Neural cell (in vitro differentiated cells): Measurements from ENCODE around the gene SLC25A4. TPM values are rescaled to one million over a fixed set of nuclear protein-coding genes. Genes with fewer than 3 reads are reported as not detected.
"Not testable (repeated sequence)": the region's sequence is repeated elsewhere in the genome, so short reads cannot be mapped to it uniquely, and the experiment has no call there.

ENCODE experiments used
- H2AFZ ChIP-seq: fragments of 200-600, 300-800 bp; sonication (generic), shearing (Covaris generic); 2 replicates; pipeline ENCODE4 v1.6.0; 2014; ENCODE audit warnings: low read depth, mild to moderate bottlenecking, antibody characterized with exemption, low read length, moderate library complexity
- H3F3A ChIP-seq: fragments of 200-600 bp; shearing (Covaris generic); 2 replicates; pipeline ENCODE4 v1.6.1; 2016; ENCODE audit warnings: mild to moderate bottlenecking, moderate library complexity, mixed read lengths, antibody characterized with exemption, low read length; ENCODE audit not compliant: insufficient read depth, poor library complexity, severe bottlenecking
- H3K27ac ChIP-seq: fragments of 200-600, 300-800 bp; sonication (generic), shearing (Covaris generic); 2 replicates; pipeline ENCODE4 v1.5.1; 2014; ENCODE audit warnings: mild to moderate bottlenecking, low read length, moderate library complexity
- H3K27me3 ChIP-seq: fragments of 300-800, 200-600 bp; sonication (generic), shearing (Covaris generic); 2 replicates; pipeline ENCODE4 v1.6.0; 2014; ENCODE audit warnings: mild to moderate bottlenecking, low read depth, low read length, moderate library complexity; ENCODE audit not compliant: insufficient read depth
- H3K36me3 ChIP-seq: fragments of 300-800, 200-600 bp; sonication (generic), shearing (Covaris generic); 2 replicates; pipeline ENCODE4 v1.5.1; 2014; ENCODE audit warnings: mild to moderate bottlenecking, antibody characterized with exemption, low read length, moderate library complexity; ENCODE audit not compliant: insufficient read depth
- H3K4me2 ChIP-seq: fragments of 300-800, 200-600 bp; sonication (generic), shearing (Covaris generic); 2 replicates; pipeline ENCODE4 v1.6.0; 2014; ENCODE audit warnings: mild to moderate bottlenecking, low read length
- H3K4me3 ChIP-seq: fragments of 300-800, 200-600 bp; sonication (generic), shearing (Covaris generic); 2 replicates; pipeline ENCODE4 v1.5.1; 2014; ENCODE audit warnings: mild to moderate bottlenecking, low read length, moderate library complexity
- H3K79me2 ChIP-seq: fragments of 200-600 bp; shearing (Covaris generic); replicated peaks from 2 replicates; pipeline ENCODE4 v1.6.0; 2014; ENCODE audit warnings: mild to moderate bottlenecking, low read length, moderate library complexity; ENCODE audit not compliant: insufficient read depth
- H3K9ac ChIP-seq: fragments of 300-800, 200-600 bp; sonication (generic), shearing (Covaris generic); 2 replicates; pipeline ENCODE4 v1.6.1; 2016; ENCODE audit warnings: mild to moderate bottlenecking, low read length, mixed read lengths
- H3K9me2 ChIP-seq: fragments of 200-600 bp; shearing (Covaris generic); 2 replicates; pipeline ENCODE4 v1.6.1; 2016; ENCODE audit warnings: mild to moderate bottlenecking, low read length, mixed read lengths; ENCODE audit not compliant: insufficient read depth
- H3K9me3 ChIP-seq: fragments of 200-600, 300-800 bp; sonication (generic), shearing (Covaris generic); 2 replicates; pipeline ENCODE4 v1.6.1; 2016; ENCODE audit warnings: mild to moderate bottlenecking, mixed run types, low read length, moderate library complexity, mixed read lengths
- H4K20me1 ChIP-seq: fragments of 200-600 bp; shearing (Covaris generic); 2 replicates; pipeline ENCODE4 v1.6.1; 2016; ENCODE audit warnings: mild to moderate bottlenecking, mixed run types; ENCODE audit not compliant: insufficient read depth
- CTCF ChIP-seq: fragments of 450-650 bp; IDR thresholded peaks from 2 replicates; pipeline ENCODE4 v1.5.1; 2014; ENCODE audit warnings: antibody characterized with exemption, mild to moderate bottlenecking, moderate library complexity; ENCODE audit not compliant: poor library complexity, severe bottlenecking
- EP300 ChIP-seq: fragments of 450-650 bp; conservative IDR thresholded peaks from 2 replicates; pipeline ENCODE4 v1.6.1; 2014; ENCODE audit warnings: antibody characterized with exemption, mild to moderate bottlenecking, moderate library complexity; ENCODE audit not compliant: poor library complexity, severe bottlenecking
- EZH2 ChIP-seq: fragments of 200-600, 300-800 bp; shearing (Covaris generic), sonication (generic); IDR thresholded peaks from 2 replicates; pipeline ENCODE4 v1.6.1; 2014; ENCODE audit warnings: antibody characterized with exemption, low read length, borderline replicate concordance, mild to moderate bottlenecking; ENCODE audit not compliant: insufficient read depth, poor library complexity, severe bottlenecking
- MXI1 ChIP-seq: fragments of 450-650 bp; conservative IDR thresholded peaks from 2 replicates; pipeline ENCODE4 v1.6.1; 2014; ENCODE audit warnings: antibody characterized with exemption, mild to moderate bottlenecking; ENCODE audit not compliant: poor library complexity, severe bottlenecking
- POLR2AphosphoS5 ChIP-seq: IDR thresholded peaks from 2 replicates; pipeline ENCODE4 v1.6.1; 2012
- RAD21 ChIP-seq: fragments of 450-650 bp; conservative IDR thresholded peaks from 2 replicates; pipeline ENCODE4 v1.6.1; 2014; ENCODE audit warnings: antibody characterized with exemption, mild to moderate bottlenecking, moderate library complexity
- REST ChIP-seq: IDR thresholded peaks from 2 replicates; pipeline ENCODE4 v1.6.1; 2012; ENCODE audit warnings: borderline replicate concordance
- SMC3 ChIP-seq: fragments of 450-650 bp; conservative IDR thresholded peaks from 2 replicates; pipeline ENCODE4 v1.6.1; 2014; ENCODE audit warnings: antibody characterized with exemption, mild to moderate bottlenecking, moderate library complexity; ENCODE audit not compliant: poor library complexity
- TAF1 ChIP-seq: IDR thresholded peaks from 2 replicates; pipeline ENCODE4 v1.6.1; 2012; ENCODE audit warnings: low read depth
- polyA plus RNA-seq: library from polyadenylated mRNA; depleted of rRNA; stranded (reverse); fragments of >200 nt; gene quantifications from 2 replicates; pipeline ENCODE4 v1.2.3, GENCODE V29; 2014

The SLC25A4 gene
- polyA plus RNA-seq, 1 donor from 2014 or later = 140 TPM

GRCh38 chr4:185196437-185196836 is 53.4 kb downstream of the SLC25A4 start:
- Histone ChIP-seq H3K9me3 (no peaks in the 10 kb centered on the region), H3K4me3 (no peak overlapping the region), H2AFZ (no peak overlapping the region), H3K9me2 (no peaks in the 10 kb centered on the region), H4K20me1 (no peaks in the 10 kb centered on the region), H3K79me2 (no peaks in the 10 kb centered on the region), H3K36me3 (no peaks in the 10 kb centered on the region), H3K27ac (no peak overlapping the region), H3K9ac (no peak overlapping the region), H3F3A (no peaks in the 10 kb centered on the region), H3K27me3 (no peaks in the 10 kb centered on the region), H3K4me2 (no peak overlapping the region)
- no peak for TF ChIP-seq SMC3
- TF ChIP-seq EP300 = no peak
- TF ChIP-seq POLR2AphosphoS5 = no peak
- no peak for TF ChIP-seq RAD21
- TF ChIP-seq CTCF = no peak
- no peak for TF ChIP-seq MXI1
- no peak for TF ChIP-seq REST
- no peak for TF ChIP-seq EZH2
- no peak for TF ChIP-seq TAF1

- not testable (repeated sequence) for H3K79me2 ChIP-seq, H4K20me1 ChIP-seq, H3K9ac ChIP-seq, H3K9me3 ChIP-seq, H3K27me3 ChIP-seq, H3K27ac ChIP-seq, H3K4me3 ChIP-seq, H3K9me2 ChIP-seq, H3K4me2 ChIP-seq, H2AFZ ChIP-seq, H3K36me3 ChIP-seq, H3F3A ChIP-seq
Measured at GRCh38 chr4:185198189-185198588, 55.1 kb downstream of the SLC25A4 start.

Other genes with a start within 250 kb of the SLC25A4 start
- gene HELT, start 124.8 kb upstream of the SLC25A4 start, polyA plus RNA-seq = not detected in 2 replicates
- gene CFAP97, start 60.7 kb downstream of the SLC25A4 start, polyA plus RNA-seq = 26.1 and 29.8 TPM in 2 replicates
- 6.4 and 7.9 TPM in 2 replicates for gene SNX25, start 66.3 kb downstream of the SLC25A4 start, polyA plus RNA-seq